ENCODE measurements around the gene PRPS1.
"Not testable (repeated sequence)": the region's sequence is repeated elsewhere in the genome, so short reads cannot be mapped to it uniquely, and the experiment has no call there.

PRPS1 gene

GRCh38 chrX:107632346-107632745 lies 4.0 kb downstream of the PRPS1 start:
- no peak for DNase-seq

- DNase-seq, result peak; percentile 56
Measured at GRCh38 chrX:107646735-107647134, 18.4 kb downstream of the PRPS1 start.

GRCh38 chrX:107648332-107648731 lies 20.0 kb downstream of the PRPS1 start:
- DNase-seq, result no peak

GRCh38 chrX:107654566-107654871 lies 26.2 kb downstream of the PRPS1 start:
- DNase-seq, result no peak

- peak; percentile 75 for DNase-seq
Measured at GRCh38 chrX:107654872-107655761, 26.8 kb downstream of the PRPS1 start.

GRCh38 chrX:107656978-107657377 lies 28.7 kb downstream of the PRPS1 start:
- no peak for DNase-seq

- no peak for DNase-seq
Measured at GRCh38 chrX:107658660-107659059, 30.4 kb downstream of the PRPS1 start.

- no peak for DNase-seq
Measured at GRCh38 chrX:107659286-107659685, 31.0 kb downstream of the PRPS1 start.

GRCh38 chrX:107659768-107660167 lies 31.5 kb downstream of the PRPS1 start:
- DNase-seq, result peak; percentile 76

- DNase-seq, result no peak
Measured at GRCh38 chrX:107662145-107662544, 33.8 kb downstream of the PRPS1 start.

- no peak for DNase-seq
Measured at GRCh38 chrX:107662824-107663223, 34.5 kb downstream of the PRPS1 start.

- DNase-seq, result no peak
Measured at GRCh38 chrX:107666931-107667330, 38.6 kb downstream of the PRPS1 start.

GRCh38 chrX:107667426-107667825 lies 39.1 kb downstream of the PRPS1 start:
- no peak for DNase-seq

GRCh38 chrX:107668710-107669109 lies 40.4 kb downstream of the PRPS1 start:
- not testable (repeated sequence) for DNase-seq

GRCh38 chrX:107669261-107669660 lies 41.0 kb downstream of the PRPS1 start:
- DNase-seq, result no peak

- DNase-seq, result peak; percentile 44
Measured at GRCh38 chrX:107669885-107670628, 41.7 kb downstream of the PRPS1 start.

- not testable (repeated sequence) for DNase-seq
Measured at GRCh38 chrX:107671256-107671655, 42.9 kb downstream of the PRPS1 start.

- DNase-seq, result peak; percentile 94
Measured at GRCh38 chrX:107672955-107673378, 44.7 kb downstream of the PRPS1 start.

GRCh38 chrX:107673431-107673830 lies 45.1 kb downstream of the PRPS1 start:
- DNase-seq, result peak; percentile 36

GRCh38 chrX:107673933-107674479 lies 45.7 kb downstream of the PRPS1 start:
- DNase-seq, result peak; percentile 98

GRCh38 chrX:107674480-107675364 lies 46.4 kb downstream of the PRPS1 start:
- peak; percentile 93 for DNase-seq

GRCh38 chrX:107675365-107675654 lies 47.0 kb downstream of the PRPS1 start:
- no peak for DNase-seq
